ENCODE data around the gene ASB13.

Gene ASB13

DNA sequence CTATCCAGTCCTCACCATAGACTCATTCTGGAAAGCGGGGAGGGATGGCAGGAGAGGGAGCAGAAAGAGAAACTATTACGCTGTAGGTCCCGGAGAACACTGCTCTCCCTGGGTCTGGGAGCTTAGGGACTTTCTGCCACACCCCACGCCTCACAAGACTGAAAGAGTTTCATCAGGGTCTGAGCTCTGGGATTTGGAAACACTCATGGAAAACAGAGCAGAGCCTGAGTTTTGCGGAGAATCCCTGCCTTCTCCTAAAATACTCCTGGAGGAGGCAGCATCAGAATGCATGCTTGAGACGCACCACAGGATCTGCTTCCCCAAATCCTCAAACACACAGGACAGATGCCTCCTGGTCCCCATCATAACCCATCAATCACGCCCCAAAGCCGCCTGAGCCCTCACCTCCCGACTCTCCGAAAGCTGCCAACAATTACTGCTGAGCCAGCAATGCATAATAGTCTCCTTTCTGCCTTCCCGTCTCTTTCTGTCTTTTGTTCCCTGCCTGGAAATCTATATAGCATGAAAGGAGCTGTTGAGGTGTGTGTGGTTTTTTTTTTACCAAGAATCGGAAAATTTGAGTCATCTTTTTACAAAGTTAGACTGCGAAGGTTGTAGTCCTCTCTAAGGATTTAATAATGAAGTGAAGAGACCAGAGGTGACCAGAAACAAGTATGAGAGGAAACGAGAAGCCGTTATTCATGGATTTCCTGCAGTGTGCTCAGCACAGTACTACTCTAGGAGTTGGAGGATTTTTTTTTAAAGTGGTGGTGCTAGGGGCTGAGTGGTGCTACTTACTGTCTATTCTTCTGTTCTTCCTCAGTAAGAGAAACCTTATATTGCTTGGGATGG, 37.7 kb downstream of the ASB13 start:
- TF ChIP-seq, protein P1, sequence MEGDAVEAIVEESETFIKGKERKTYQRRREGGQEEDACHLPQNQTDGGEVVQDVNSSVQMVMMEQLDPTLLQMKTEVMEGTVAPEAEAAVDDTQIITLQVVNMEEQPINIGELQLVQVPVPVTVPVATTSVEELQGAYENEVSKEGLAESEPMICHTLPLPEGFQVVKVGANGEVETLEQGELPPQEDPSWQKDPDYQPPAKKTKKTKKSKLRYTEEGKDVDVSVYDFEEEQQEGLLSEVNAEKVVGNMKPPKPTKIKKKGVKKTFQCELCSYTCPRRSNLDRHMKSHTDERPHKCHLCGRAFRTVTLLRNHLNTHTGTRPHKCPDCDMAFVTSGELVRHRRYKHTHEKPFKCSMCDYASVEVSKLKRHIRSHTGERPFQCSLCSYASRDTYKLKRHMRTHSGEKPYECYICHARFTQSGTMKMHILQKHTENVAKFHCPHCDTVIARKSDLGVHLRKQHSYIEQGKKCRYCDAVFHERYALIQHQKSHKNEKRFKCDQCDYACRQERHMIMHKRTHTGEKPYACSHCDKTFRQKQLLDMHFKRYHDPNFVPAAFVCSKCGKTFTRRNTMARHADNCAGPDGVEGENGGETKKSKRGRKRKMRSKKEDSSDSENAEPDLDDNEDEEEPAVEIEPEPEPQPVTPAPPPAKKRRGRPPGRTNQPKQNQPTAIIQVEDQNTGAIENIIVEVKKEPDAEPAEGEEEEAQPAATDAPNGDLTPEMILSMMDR (IDR thresholded peaks at IDR 0.05; ENCODE audit: low read depth, low read length) = no peak
- no peak overlapping the region for H3K4me3 ChIP-seq (ENCODE audit: low read depth, low read length)
- peak; percentile 61 for DNase-seq (ENCODE audit: low read depth, low spot score)
- in situ Hi-C loops (cut with HindIII; ENCODE audit: low sequenced_read_pairs) = no loop called here

DNA sequence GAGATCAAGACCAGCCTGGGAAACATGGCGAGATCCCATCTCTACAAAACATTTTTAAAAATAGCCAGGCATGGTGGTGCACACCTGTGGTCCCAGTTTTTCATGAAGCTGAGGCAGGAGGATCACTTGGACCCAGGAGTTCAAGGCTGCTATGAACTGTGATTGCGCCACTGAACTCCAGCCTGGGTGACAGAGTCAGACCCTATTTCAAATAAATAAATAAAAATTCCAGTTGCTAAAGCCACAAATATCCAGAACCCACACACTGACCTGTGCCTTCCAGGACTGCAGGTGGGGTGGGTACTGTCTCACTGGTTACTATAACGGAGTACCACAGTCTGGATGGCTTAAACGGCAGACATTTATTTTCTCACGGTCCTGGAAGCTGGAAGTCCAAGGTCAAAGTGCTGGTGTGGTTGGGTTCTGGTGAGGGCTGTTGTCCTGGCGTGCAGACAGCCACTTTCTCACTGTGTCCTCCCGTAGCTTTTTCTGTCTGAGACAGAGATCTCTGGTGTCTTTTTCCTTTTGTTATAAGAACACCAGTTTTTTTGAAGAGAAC, 38.8 kb downstream of the ASB13 start:
- no peak for DNase-seq (ENCODE audit: low read depth, low spot score)
- TF ChIP-seq, protein P1 (IDR thresholded peaks at IDR 0.05; ENCODE audit: low read depth, low read length) = no peak
- H3K4me3 ChIP-seq (ENCODE audit: low read depth, low read length) = no peak overlapping the region
- in situ Hi-C loops (cut with HindIII; ENCODE audit: low sequenced_read_pairs) = no loop called here

DNA sequence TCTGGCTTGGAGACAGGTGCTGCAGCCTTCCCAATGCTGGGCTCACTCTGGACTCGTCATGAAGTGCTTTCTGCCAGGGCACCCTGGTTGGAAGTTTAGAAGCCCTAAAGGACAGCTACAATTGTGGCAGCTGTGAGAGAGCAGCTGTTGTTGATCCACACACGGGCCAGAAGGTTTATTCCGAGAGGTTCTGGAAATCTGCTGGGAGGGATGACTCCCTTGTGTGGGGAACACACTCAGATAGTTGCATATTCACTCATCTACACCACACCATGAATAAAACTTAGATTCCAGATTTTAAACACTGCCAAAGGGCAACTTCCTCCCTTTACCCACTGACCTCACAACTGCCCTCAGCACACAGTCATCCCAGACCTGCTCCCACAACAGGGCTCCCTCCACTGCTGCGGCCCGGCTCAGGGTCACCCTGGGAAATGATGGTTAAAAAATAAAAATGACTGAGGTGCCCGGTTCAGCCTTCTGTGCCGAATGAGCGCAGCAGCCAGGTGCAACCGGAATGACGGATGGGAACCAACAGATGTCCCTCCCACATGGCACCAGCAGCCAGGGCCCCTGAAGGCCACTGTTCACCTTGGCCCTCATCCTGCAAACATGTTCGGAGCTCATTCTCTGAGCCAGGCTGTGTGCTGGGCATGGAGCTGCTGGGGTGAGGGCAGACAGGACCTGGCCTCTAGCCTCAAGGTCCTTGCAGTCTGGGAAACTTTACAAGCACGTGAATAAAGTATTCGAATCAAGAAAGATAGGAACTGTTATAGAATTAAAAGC, 40.2 kb downstream of the ASB13 start:
- no peak overlapping the region for H3K4me3 ChIP-seq (ENCODE audit: low read depth, low read length)
- no peak for DNase-seq (ENCODE audit: low read depth, low spot score)
- TF ChIP-seq, protein P1 (IDR thresholded peaks at IDR 0.05; ENCODE audit: low read depth, low read length) = no peak
- in situ Hi-C loops (cut with HindIII; ENCODE audit: low sequenced_read_pairs) = no loop called here

DNA sequence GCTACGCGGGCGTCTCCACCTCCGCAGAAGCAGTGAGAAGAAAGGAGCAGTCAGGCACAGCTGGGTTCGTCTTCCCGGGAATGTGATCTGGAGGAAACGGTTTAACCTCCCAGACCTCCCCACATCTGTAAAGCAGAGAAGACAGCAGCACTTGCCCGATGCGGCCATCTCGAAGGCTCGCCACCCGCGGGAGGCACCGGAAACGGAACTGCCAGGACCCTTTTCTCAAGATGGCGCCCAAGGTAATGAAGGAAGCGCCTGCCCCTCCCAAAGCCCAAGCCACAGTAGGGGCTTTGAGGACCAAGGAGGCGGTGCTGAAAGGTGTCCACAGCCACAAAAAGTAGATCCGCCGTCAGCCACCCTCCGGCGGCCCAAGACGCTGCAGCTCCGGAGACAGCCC, 41.7 kb downstream of the ASB13 start:
- TF ChIP-seq, protein P1 (IDR thresholded peaks at IDR 0.05; ENCODE audit: low read depth, low read length) = no peak
- no peak for DNase-seq (ENCODE audit: low read depth, low spot score)
- no peak overlapping the region for H3K4me3 ChIP-seq (ENCODE audit: low read depth, low read length)
- in situ Hi-C loops (cut with HindIII; ENCODE audit: low sequenced_read_pairs) = no loop called here

DNA sequence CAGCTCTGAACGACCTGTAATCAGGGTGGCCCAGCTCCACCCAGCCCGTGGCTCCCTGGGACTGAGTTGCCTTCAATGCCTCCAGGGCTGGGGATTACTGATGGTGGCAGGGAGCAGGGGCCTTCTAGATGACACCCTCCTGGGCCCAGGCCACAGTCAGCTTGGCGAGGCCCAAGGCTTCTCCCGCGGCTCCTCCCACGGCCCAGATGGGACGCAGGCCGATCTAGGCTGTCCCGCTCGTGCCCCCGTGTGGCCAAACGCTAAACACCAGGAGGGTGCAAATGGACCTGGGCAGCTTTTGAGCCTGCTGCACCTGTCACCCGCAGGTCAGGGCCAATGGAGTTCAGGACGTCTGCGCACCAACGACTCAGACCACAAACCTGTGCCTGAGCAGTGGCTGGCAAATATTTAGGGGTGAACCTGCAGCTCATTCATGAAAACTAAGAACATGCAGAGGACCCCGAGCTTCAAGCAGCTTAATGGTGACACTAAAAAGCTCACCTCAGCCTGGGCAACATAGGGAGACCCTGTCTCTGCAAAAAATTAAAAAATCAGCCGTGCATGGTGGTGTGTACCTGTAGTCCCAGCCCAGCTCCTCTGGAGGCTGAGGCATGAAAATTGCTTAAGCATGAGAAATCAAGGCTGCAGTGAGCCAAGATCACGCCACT, 43.2 kb downstream of the ASB13 start:
- in situ Hi-C loops (cut with HindIII; ENCODE audit: low sequenced_read_pairs) = no loop called here
- DNase-seq (ENCODE audit: low read depth, low spot score) = peak; percentile 79
- no peak overlapping the region for H3K4me3 ChIP-seq (ENCODE audit: low read depth, low read length)
- TF ChIP-seq, protein P1 (IDR thresholded peaks at IDR 0.05; ENCODE audit: low read depth, low read length) = peak; percentile 93
